PC-3 (cell line): ENCODE measurements around the gene NOP53. TPM values are rescaled to one million over a fixed set of nuclear protein-coding genes. Genes with fewer than 3 reads are reported as not detected.

Experiments
- ATAC-seq: fragments of 200-7000 bp; cut with Tn5 transposase; 2 replicates; pipeline ENCODE4 v1.9.1; 2020; ENCODE audit warnings: mild to moderate bottlenecking, moderate library complexity
- BruUV-seq: library from RNA; stranded (reverse); fragments of 400-500 nt; replicated peaks from 2 replicates; lab custom pipeline; 2021; lab: Mats Ljungman, UMichigan
- CTCF ChIA-PET: fragments of 300-600 bp; sonication (Branson Sonifier 250); formaldehyde crosslinking; loops from one replicate; lab custom pipeline; 2022; ENCODE audit warnings: antibody characterized with exemption; lab: Charles Lee
- POLR2A ChIA-PET: fragments of 300-600 bp; sonication (Branson Sonifier 250); formaldehyde crosslinking; loops from one replicate; lab custom pipeline; 2022; ENCODE audit warnings: antibody characterized with exemption; ENCODE audit not compliant: unreplicated experiment; lab: Charles Lee
- DNase-seq: peaks from one replicate; pipeline ENCODE4 v3.0.0-alpha.2; 2015
- H2AFZ ChIP-seq: fragments of 300-600 bp; sonication (generic); 2 replicates; pipeline ENCODE4 v1.6.0; 2016; ENCODE audit warnings: antibody characterized with exemption, low read length
- H3F3A ChIP-seq: fragments of 300-600 bp; sonication (generic); one replicate; pipeline ENCODE4 v1.6.0; 2017; ENCODE audit warnings: antibody characterized with exemption, low read length, control low read depth, mild to moderate bottlenecking; ENCODE audit not compliant: unreplicated experiment
- H3K27ac ChIP-seq: fragments of 300-600 bp; sonication (generic); 2 replicates; pipeline ENCODE4 v1.5.1; 2016; ENCODE audit warnings: mild to moderate bottlenecking, low read length
- H3K27me3 ChIP-seq: fragments of 300-600 bp; sonication (generic); 2 replicates; pipeline ENCODE4 v1.6.1; 2016; ENCODE audit warnings: low read length, mixed read lengths
- H3K36me3 ChIP-seq: fragments of 300-600 bp; sonication (generic); 2 replicates; pipeline ENCODE4 v1.6.1; 2016; ENCODE audit warnings: low read depth, mixed run types, low read length, mixed read lengths
- H3K4me1 ChIP-seq: fragments of 300-600 bp; sonication (generic); 2 replicates; pipeline ENCODE4 v1.5.1; 2016; ENCODE audit warnings: low read length; ENCODE audit not compliant: insufficient read depth
- H3K4me2 ChIP-seq: fragments of 300-600 bp; sonication (generic); 2 replicates; pipeline ENCODE4 v1.6.0; 2016; ENCODE audit warnings: low read length
- H3K4me3 ChIP-seq: fragments of 300-600 bp; sonication (generic); 2 replicates; pipeline ENCODE4 v1.5.1; 2016; ENCODE audit warnings: mild to moderate bottlenecking, low read length, mixed read lengths
- H3K79me2 ChIP-seq: fragments of 300-600 bp; sonication (generic); 2 replicates; pipeline ENCODE4 v1.6.1; 2017; ENCODE audit warnings: low read length, mixed read lengths
- H3K9ac ChIP-seq: fragments of 300-600 bp; sonication (generic); 2 replicates; pipeline ENCODE4 v1.6.0; 2016; ENCODE audit warnings: mild to moderate bottlenecking, low read length
- H3K9me2 ChIP-seq: fragments of 300-600 bp; sonication (generic); replicated peaks from 2 replicates; pipeline ENCODE4 v1.6.1; 2016; ENCODE audit warnings: mixed run types, low read length, mixed read lengths
- H3K9me3 ChIP-seq: fragments of 300-600 bp; sonication (generic); 2 replicates; pipeline ENCODE4 v1.6.1; 2016; ENCODE audit warnings: low read length, mixed read lengths
- H4K20me1 ChIP-seq: fragments of 300-600 bp; sonication (generic); 2 replicates; pipeline ENCODE4 v1.6.1; 2016; ENCODE audit warnings: low read length, mixed read lengths
- EZH2 ChIP-seq: fragments of 300-600 bp; sonication (generic); IDR thresholded peaks from one replicate; pipeline ENCODE4 v1.6.1; 2017; ENCODE audit warnings: antibody characterized with exemption, mild to moderate bottlenecking, low read length; ENCODE audit not compliant: unreplicated experiment
- EZH2phosphoT487 ChIP-seq: fragments of 300-600 bp; sonication (generic); IDR thresholded peaks from 2 replicates; pipeline ENCODE4 v1.6.1; 2018; ENCODE audit warnings: mild to moderate bottlenecking, antibody characterized with exemption, low read length, borderline replicate concordance
- intact Hi-C: fragments of 100-400 bp; cut with micrococcal nuclease; formaldehyde crosslinking; loops from 2 replicates; pipeline ENCODE4 v1.9.0; 2023
- total RNA-seq: library from RNA; depleted of rRNA; stranded (reverse); fragments of >200 nt; gene quantifications from 2 replicates; pipeline ENCODE4 v1.2.3, GENCODE V29; 2014
- TF ChIP-seq, protein P1 (sequence below): fragments of 300-600 bp; sonication (generic); conservative IDR thresholded peaks from 2 replicates; pipeline ENCODE4 v1.5.1; 2017; ENCODE audit warnings: antibody characterized with exemption, low read depth, mild to moderate bottlenecking, low read length

The NOP53 gene
- total RNA-seq, 1 experiment from 2014 or later = 61.5 TPM

DNA sequence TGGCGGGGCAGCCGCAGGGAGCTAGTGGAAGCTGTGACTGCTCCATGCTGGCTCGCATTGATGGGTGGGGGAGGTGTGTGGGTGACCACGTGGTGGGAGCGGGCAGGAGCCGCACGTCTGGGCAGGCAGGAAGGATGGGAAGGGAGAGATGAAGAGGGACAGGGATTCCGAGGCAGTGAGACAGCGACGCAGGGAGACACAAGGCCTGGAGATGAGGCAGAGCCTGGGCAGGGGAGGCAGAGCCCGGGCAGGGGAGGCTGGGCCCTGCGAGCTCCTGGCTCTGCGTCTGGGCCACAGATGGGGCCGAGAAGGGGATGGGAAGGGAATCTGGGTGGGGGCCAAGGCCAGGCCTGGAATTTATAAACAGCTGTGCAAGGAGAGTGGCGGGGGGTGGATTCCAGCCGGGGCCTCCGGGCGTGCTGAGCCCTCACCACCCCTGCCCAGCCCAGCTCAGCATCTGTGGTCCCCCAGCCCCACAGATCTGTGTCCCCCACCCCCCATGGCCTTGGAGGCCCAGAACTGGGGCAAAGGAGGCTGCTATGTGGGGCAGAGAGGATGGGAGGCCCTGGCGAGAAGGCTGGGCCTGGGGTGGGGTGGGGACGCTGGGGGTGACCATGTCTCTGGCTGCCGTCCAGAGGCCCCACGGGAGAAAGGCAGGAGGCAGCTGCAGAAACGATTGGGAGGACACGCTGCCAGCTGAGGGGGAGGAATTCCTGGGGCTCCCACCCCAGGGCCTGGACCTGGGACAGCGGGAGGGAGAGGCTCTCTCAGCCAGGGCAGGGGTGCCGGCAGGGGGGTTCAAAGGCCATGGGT lies 26.1 kb upstream of the NOP53 start:
- TF ChIP-seq EZH2 (no peak), EZH2phosphoT487 (no peak)
- TF ChIP-seq, protein P1, sequence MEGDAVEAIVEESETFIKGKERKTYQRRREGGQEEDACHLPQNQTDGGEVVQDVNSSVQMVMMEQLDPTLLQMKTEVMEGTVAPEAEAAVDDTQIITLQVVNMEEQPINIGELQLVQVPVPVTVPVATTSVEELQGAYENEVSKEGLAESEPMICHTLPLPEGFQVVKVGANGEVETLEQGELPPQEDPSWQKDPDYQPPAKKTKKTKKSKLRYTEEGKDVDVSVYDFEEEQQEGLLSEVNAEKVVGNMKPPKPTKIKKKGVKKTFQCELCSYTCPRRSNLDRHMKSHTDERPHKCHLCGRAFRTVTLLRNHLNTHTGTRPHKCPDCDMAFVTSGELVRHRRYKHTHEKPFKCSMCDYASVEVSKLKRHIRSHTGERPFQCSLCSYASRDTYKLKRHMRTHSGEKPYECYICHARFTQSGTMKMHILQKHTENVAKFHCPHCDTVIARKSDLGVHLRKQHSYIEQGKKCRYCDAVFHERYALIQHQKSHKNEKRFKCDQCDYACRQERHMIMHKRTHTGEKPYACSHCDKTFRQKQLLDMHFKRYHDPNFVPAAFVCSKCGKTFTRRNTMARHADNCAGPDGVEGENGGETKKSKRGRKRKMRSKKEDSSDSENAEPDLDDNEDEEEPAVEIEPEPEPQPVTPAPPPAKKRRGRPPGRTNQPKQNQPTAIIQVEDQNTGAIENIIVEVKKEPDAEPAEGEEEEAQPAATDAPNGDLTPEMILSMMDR = no peak
- Histone ChIP-seq H3K27me3 (no peaks in the 10 kb centered on the region), H3K36me3 (no peaks in the 10 kb centered on the region), H3K4me3 (no peak overlapping the region), H2AFZ (no peak overlapping the region), H3K79me2 (no peaks in the 10 kb centered on the region), H3K9ac (no peak overlapping the region), H3K4me2 (no peak overlapping the region), H3K4me1 (peaks cover 10% of the 10 kb centered on the region), H3K9me2 (no peaks in the 10 kb centered on the region), H3F3A (no peaks in the 10 kb centered on the region), H3K9me3 (no peaks in the 10 kb centered on the region), H4K20me1 (no peaks in the 10 kb centered on the region), H3K27ac (no peak overlapping the region)
- no TSS peak for BruUV-seq
- DNase-seq (no peak), ATAC-seq (no peak)
- intact Hi-C loops = no loop called here
- ChIA-PET CTCF (no interaction called here), POLR2A (no interaction called here)

DNA sequence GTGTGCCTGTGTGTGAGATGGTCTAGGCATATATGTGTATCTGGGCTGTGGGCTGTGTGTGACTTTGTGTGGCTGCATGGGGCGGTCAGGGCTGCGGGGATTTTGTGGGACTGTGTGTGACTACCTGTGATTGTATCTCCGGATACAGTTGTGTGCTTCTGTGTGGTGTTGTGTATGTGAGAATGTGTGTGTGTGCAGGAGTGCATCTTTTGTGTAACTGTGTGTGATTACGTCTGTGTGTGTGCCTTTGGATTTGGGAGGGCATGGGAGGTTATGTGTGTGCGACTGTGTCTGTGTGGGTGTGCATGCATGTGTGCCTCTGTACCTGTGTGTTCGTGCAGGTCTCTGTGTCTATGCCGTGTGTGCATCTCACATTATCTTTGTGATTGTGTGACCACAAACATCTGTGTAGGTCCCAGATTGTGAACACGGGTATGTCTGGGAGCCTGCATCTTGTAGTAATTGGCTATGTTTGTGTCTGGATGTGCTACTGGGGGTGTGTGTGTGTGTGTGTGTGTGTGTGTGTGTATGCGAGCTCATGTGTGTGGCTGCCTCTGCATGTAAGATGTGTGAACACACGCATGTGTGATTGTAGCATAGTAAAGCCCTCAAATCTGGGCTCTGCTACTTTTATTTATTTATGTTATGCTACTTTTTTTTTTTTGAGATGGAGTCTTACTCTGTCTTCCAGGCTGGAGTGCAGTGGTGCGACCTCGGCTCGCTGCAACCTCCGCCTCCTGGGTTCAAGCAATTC lies 24.5 kb upstream of the NOP53 start:
- DNase-seq = no peak
- Histone ChIP-seq H3K27me3 (no peaks in the 10 kb centered on the region), H3K27ac (no peak overlapping the region), H2AFZ (no peak overlapping the region), H3K9ac (no peak overlapping the region), H3K36me3 (no peaks in the 10 kb centered on the region), H3F3A (no peaks in the 10 kb centered on the region), H3K9me3 (no peaks in the 10 kb centered on the region), H4K20me1 (no peaks in the 10 kb centered on the region), H3K79me2 (no peaks in the 10 kb centered on the region), H3K9me2 (no peaks in the 10 kb centered on the region), H3K4me2 (no peak overlapping the region), H3K4me1 (peaks cover 10% of the 10 kb centered on the region), H3K4me3 (no peak overlapping the region)
- intact Hi-C loops = no loop called here
- TF ChIP-seq, protein P1 = no peak
- no peak for TF ChIP-seq EZH2phosphoT487
- no peak for TF ChIP-seq EZH2
- no TSS peak for BruUV-seq
- ATAC-seq = no peak
- POLR2A ChIA-PET = no interaction called here
- CTCF ChIA-PET = no interaction called here

DNA sequence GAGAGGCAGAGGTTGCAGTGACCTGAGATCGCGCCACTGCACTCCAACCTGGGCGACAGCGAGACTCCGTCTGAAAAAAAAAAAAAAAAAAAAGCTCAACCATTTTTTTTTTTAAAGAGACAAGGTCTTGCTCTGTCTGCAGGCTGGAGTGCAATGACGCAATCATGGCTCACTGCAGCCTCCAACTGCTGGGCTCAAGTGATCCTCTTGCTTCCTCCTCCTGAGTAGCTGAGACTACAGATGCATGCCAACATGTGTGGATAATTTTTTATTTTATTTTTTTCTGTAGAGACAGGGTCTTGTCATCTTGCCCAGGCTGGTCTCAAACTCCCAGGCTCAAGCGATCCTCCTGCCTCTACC lies 21.8 kb upstream of the NOP53 start:
- ChIA-PET POLR2A (interaction anchor here (0.6 kb wide), 2 partner anchors 183 to 511 kb away, joined by 7 to 9 read pairs; no protein-coding TSS in a partner anchor), CTCF (interaction anchor here (0.6 kb wide), 2 partner anchors 17 to 19 kb away, joined by 3 to 4 read pairs; no protein-coding TSS in a partner anchor)
- no TSS peak for BruUV-seq
- Histone ChIP-seq H3K4me3 (peak overlapping the region; percentile 53), H3K27me3 (no peaks in the 10 kb centered on the region), H3K9ac (peak overlapping the region; percentile 56), H3K27ac (peak overlapping the region; percentile 54), H4K20me1 (no peaks in the 10 kb centered on the region), H3K4me1 (peaks cover 16% of the 10 kb centered on the region), H3K9me3 (no peaks in the 10 kb centered on the region), H3K4me2 (peak overlapping the region; percentile 77), H3F3A (no peaks in the 10 kb centered on the region), H3K79me2 (no peaks in the 10 kb centered on the region), H3K9me2 (no peaks in the 10 kb centered on the region), H2AFZ (peak overlapping the region; percentile 81; the same call in 1 of the 2 replicates), H3K36me3 (no peaks in the 10 kb centered on the region)
- TF ChIP-seq EZH2 (no peak), EZH2phosphoT487 (no peak)
- TF ChIP-seq, protein P1 = no peak
- intact Hi-C loops = no loop called here
- ATAC-seq = peak; percentile 72
- DNase-seq = peak; percentile 64
